ENCODE data around the gene USH1G.

DNA sequence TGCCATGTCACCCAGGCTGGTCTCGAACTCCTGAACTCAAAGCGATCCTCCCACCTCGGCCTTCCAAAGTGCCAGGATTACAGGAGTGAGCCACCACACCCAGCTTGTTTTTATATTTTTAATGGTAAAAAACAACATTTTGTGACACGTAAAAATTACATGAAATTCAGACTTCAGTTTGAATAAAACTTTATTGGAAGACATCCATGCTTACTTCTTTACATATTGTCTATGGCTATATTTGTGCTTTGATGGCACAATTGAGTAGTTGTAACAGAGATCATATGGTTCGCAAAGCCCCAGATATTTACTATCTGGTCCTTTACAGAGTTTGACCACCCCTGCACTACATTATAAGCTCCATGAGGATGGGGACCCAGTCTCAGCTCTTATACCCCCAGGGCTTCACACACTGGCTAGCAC lies 48.4 kb downstream of the USH1G start:
- TF ChIP-seq, protein P1, sequence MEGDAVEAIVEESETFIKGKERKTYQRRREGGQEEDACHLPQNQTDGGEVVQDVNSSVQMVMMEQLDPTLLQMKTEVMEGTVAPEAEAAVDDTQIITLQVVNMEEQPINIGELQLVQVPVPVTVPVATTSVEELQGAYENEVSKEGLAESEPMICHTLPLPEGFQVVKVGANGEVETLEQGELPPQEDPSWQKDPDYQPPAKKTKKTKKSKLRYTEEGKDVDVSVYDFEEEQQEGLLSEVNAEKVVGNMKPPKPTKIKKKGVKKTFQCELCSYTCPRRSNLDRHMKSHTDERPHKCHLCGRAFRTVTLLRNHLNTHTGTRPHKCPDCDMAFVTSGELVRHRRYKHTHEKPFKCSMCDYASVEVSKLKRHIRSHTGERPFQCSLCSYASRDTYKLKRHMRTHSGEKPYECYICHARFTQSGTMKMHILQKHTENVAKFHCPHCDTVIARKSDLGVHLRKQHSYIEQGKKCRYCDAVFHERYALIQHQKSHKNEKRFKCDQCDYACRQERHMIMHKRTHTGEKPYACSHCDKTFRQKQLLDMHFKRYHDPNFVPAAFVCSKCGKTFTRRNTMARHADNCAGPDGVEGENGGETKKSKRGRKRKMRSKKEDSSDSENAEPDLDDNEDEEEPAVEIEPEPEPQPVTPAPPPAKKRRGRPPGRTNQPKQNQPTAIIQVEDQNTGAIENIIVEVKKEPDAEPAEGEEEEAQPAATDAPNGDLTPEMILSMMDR (IDR thresholded peaks at IDR 0.05) = no peak
- TF ChIP-seq POLR2A (IDR thresholded peaks at IDR 0.05) (no peak), EP300 (IDR thresholded peaks at IDR 0.05; ENCODE audit: low read depth) (no peak)

Measured in transverse colon (tissue), 3 donors.